GM10847 (cell line): ENCODE results near the gene THSD7B.

Experiments
- POLR2A ChIP-seq: IDR thresholded peaks from 2 replicates; pipeline ENCODE4 v1.6.1; 2011; ENCODE audit not compliant: insufficient read length; ENCODE audit errors: extremely low read depth

Gene THSD7B

DNA sequence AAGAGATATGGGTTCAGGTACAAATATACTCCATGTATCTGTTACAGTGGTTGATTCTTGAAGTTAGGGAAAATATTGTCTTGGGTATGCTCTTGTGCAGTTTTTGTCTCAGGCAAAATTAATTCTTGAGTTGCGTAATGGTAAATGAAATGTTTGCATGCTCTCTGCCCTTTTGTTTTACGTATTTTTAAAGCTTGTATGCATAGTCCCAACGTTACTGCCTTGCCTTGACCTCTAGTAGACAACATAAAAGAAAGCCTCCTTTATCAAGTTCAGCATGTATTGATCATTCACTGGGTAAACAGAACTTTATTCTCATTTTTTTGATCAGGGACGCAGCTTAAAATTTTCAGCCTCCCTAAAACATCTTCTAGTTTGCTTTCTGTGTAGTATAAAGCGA, 283.1 kb downstream of the THSD7B start:
- TF ChIP-seq POLR2A, result no peak

DNA sequence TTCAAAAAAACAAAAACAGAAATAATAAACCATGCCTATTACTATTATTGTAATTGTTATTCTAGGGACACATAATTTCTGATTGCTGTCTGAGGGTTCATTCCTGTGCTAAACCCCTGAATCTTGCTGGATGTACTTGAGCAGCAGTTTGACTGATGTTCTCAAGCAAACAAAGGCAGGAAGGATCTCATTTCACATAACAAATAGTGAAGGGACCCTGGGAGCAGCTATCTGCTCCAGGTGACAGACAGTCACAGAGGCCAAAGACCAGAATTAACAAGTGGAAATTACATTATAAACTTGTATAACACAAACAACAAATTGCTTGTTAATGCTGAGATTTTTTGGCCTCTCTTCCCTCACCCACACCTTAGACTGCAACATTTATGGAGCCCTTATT, 284.2 kb downstream of the THSD7B start:
- no peak for TF ChIP-seq POLR2A

DNA sequence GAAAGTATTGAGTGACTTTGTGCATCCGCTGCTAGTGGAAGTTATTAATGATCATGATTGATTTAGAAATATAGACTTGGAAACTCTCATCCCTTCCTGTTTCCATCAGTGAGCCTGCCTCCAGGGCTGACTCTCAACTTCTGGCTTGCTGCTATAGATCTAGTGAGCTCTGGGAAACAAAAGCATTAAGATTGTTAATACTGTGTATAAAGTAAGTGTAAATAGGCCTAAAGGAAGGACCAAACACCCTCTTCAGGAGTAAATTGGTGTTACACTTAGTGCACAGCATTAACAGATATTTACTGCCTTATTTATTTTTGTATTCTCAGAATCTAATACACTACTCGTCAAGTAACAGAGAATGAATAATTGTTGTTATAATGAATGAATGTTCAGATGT, 285.6 kb downstream of the THSD7B start:
- no peak for TF ChIP-seq POLR2A

DNA sequence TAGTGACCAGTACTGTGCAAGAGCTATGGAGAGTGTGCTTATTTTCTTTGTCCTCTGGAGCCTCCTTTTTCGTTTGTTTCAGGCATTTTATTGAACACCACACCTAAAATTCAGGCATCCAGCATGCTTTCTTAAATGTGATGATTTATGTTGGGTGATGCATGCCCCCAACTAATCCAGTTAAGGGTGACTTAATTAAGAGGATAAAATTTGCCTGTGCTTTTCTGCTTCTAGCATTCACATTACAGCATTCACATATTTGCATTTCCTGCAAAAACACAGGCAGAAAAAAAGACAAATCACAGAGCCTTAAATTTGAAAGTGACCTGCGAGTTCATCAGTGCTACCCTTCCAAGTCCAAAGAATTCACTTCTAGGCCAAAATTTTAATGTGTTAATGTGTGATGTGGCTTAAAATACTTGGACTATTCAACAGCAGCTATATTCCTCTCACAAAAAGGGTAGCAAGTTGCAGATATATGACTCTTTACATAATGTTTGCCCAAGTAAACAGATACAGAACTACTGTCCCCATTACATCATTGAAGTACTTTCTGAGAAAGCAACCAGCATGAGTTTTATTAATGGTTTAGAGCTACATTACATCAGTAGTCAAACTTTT, 286.5 kb downstream of the THSD7B start:
- TF ChIP-seq POLR2A, result no peak

DNA sequence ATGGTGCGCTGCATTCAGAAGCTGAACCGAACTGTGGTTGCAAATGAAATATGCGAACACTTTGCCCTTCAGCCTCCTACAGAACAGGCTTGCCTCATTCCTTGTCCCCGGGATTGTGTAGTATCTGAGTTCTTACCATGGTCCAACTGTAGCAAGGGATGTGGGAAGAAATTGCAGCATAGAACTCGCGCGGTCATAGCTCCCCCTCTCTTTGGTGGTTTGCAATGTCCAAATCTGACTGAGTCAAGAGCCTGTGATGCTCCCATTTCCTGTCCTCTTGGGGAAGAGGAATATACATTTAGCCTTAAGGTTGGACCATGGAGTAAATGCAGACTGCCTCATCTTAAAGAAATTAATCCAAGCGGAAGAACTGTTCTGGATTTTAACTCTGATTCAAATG, 291.4 kb downstream of the THSD7B start:
- no peak for TF ChIP-seq POLR2A

DNA sequence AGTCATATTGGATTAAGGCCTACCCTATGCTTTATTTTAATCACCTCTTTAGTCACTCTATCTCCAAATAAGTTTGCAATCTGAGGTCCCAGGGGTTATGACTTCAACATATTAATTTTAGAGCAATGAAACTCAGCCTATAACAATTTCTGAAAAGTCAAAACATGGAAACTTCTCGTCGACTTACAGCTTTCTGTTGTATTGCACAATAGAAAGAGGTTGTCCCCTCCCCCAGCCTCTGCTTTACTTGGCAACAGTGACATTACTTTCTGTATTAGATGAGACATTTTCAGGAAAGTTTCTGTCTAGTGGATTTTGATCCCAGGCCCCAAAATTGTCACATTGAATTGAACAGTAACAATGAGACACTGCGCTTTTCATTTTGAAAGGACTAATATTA, 326.4 kb downstream of the THSD7B start:
- TF ChIP-seq POLR2A, result no peak

DNA sequence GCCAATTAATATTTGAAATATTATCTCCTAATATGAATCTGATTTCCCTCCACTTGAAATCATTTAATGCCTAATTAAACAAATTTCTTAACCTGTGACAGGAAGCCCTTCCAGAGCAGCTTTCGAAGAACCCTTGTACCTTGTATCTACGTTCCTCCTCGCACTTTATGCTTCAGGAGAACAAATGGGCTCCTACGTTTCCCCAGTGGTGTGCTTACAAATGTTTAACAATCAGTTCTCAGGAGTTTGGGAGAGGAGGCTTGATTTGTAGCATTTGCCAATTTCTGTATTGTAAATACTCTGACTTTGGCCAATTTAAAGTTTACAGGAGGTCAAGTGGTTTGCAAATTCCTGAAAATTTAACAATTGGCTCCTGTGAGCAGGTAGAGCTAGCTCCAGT, 327.8 kb downstream of the THSD7B start:
- TF ChIP-seq POLR2A, result no peak

DNA sequence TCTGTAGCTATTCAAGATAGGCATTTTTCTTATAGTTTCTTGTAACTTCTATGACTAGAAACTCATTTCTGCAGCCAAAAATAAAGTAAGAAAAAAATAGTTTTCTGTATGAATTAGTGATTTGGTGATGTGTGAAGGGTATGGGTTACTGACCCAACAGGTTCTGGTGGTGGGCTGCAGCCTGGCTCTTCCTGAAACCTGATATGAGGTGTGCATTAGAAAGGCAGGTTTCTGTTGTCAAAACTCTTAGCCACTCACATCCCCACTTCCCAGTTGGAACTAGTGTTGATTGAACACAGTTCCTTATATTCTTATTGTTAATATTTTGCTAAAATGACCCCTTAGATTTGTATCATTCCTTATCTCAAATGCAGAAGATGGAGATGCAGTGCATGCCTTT, 330.8 kb downstream of the THSD7B start:
- no peak for TF ChIP-seq POLR2A

DNA sequence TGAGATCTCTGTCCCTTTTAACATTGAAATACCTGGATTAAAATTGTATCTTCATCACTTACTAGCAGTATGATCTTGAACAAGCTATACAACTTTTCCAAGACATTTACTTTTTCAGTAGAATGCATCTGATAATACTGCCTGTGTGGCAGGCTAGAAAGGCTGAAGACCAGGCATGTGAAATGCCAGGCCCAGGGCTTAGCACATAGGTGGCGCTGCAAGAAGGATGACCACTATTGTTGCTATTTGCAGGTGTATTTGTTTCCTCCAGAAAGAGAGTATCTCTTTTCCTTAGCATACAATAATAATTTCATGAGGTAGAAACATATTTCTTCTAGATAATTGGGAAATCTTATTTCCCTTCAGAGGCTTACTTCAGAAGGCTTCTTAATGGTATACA, 331.3 kb downstream of the THSD7B start:
- no peak for TF ChIP-seq POLR2A

DNA sequence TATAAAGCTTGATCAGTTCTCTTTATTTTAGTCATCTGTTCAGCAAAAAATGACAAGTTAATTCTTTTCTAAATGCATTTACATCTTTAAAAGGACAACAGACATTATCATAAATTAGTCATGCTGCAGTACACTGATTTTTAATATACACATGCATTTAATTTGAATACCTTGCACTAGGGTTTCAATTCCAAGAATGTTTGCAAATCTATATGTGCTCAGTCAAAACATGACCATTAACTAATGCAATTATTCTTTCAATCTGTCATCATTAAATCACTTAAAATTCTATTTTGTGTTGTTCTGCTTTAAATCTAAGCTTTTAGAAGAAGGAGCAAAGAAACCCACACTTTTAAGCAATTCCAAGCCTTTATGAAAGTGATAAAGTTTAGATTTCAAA, 342.6 kb downstream of the THSD7B start:
- TF ChIP-seq POLR2A, result no peak

DNA sequence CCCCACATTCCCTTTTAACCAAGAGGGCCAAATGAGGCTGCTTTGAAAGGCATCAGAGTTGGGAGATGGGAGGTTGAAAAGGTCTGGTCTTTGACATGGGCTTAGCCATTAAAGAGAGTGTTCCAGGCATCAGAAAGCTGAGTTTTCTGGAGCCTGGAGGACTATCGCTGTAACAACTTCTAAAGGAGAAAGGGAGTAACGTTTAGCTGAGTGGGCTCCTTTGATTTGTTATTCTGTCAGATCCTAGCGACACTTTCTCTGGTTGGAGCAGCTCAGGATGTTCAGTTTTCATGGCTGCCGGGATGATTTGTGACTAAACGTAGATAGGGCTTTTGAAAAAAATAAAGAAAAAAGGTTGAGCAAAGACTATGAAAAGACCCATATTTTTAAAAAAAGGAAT, 346.6 kb downstream of the THSD7B start:
- TF ChIP-seq POLR2A, result no peak

DNA sequence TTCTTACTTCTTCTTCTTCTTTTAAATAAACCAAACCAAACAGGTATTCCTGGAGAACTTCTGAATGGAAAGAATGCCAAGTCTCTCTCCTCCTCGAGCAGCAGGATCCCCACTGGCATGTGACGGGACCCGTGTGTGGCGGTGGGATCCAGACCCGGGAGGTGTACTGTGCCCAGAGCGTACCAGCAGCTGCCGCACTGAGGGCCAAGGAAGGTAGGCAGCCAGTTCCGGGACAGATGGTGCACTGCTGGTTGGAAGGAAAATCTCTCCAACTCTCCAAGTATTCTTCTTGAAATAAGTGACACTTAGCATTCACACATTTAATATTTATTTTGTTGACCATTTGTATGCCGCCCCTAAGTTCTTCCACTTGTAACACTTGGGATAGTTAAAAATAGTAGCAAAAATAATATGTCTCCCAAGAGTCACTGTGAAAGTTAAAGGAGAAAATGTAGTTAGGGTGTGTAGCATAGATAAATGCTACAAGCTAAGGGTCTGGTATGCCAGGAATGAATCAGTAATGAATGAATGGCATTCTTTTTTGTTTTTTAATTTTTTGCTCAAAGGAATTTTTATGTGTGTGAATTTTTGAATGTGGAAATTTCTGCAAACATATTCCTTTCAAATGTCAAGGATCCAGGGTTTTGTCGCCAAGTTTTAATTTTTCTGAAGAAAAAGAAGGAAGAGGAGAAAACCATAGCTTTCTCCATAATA, 349.9 kb downstream of the THSD7B start:
- no peak for TF ChIP-seq POLR2A

DNA sequence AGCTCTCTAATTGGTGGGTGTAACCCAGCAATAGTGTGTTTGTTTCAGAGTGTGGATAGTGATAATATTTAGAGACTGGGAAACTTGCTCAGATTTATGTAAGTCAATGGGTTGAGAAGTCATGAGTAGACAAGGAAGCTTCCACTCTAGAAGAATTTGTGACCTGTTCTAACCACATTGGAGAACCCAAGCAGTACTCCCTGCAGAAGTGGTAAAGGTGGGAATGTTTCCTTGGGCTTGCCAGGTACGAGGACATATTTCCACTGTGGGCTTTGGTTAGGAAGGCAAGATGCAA, 350.4 kb downstream of the THSD7B start:
- TF ChIP-seq POLR2A, result no peak

DNA sequence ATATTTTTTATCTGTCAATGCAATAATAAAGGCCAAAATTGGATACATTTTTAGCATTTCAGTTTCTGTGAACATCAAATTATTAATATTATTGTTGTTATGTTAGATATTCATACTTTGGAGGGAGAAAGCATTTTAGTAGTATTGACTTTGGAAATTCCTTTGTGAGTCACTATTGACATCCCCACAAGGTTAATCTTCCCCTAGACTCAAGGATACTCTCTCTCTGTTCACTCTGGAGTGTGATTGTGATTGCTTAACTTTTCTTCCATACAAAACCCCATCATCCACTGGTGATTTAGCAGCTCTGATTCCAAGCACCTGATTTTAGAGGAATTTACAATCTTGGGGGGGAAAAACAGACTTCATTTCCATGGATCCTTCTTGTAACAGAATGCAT, 352.0 kb downstream of the THSD7B start:
- no peak for TF ChIP-seq POLR2A

DNA sequence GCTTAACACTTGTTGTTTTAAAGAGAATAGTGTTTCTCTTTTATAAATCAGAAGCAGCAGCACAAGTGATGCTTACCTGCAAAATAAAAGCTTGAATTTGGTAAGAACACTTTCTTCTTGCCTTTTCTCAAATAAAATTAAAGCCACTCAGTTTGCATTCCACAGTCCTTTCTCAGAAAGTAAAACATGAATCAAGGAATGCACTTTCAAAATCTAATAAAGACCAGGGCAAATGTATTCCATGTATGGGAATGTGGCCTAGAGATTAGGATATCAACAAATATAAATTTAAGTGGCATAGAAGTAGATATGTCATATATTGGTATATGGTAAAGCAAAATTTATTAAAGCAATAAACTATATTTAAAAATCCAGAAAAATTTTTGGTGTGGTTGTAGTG, 352.8 kb downstream of the THSD7B start:
- TF ChIP-seq POLR2A, result no peak

DNA sequence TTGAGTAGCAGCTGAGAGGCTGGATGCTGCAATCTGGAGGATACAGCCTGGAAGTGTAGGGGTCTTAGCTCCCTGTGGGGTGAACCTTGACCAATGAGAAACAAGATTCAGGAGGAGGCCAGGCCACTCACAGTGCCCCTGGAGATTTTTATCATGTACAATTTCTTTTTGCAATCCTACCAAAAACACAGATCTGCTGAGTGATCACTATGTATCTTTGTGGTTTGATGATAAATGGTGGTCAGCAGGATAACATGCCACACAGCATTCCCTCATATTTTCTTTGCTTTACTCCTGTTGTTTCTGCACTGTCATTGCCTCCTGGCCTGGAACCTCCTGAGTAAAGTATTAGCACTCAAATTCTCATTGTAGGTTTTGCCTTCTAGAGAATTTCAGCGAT, 357.9 kb downstream of the THSD7B start:
- TF ChIP-seq POLR2A, result no peak

DNA sequence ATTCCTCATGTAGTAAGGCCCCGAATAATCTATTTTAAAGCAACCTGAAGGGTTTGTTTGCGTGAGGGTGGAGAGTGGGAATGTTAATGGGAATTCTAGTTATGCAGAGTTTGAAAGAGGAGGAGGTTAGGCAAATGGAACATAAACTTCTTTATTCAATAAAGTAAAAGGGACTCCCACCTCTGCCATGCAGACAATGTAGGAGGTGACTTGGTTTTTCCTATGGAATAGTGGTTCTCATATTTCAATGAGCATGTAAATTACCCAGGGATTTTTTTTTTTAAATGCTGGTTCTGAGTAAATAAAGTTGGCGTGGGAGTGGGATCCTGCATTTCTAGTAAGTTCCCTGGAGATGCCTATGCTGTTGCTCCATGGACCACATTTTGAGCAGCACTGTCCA, 367.9 kb downstream of the THSD7B start:
- TF ChIP-seq POLR2A, result no peak
